NOMO-1 (cell line): ENCODE results near the gene CGREF1.
"Not testable (repeated sequence)": the region's sequence is repeated elsewhere in the genome, so short reads cannot be mapped to it uniquely, and the experiment has no call there.

Experiments used
- DNase-seq, 2 experiments: peaks; one replicate each; lab custom pipeline; 2025; ENCODE audit not compliant: unreplicated experiment in 2 of 2; lab: John Stamatoyannopoulos, UW

CGREF1 gene

DNA sequence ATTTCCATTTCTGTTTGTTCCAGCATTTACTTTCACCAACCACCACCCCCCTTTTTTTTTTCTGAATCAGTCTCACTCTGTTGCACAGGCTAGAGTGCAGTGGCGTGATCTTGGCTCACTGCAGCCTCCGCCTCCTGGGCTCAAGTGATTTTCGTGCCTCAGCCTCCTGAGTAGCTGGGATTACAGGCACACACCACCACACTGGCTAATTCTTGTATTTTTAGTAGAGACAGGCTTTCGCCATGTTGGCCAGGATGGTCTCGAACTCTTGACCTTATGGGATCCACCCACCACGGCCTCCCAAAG is 43.4 kb downstream of the CGREF1 start:
- not testable (repeated sequence) for DNase-seq

DNA sequence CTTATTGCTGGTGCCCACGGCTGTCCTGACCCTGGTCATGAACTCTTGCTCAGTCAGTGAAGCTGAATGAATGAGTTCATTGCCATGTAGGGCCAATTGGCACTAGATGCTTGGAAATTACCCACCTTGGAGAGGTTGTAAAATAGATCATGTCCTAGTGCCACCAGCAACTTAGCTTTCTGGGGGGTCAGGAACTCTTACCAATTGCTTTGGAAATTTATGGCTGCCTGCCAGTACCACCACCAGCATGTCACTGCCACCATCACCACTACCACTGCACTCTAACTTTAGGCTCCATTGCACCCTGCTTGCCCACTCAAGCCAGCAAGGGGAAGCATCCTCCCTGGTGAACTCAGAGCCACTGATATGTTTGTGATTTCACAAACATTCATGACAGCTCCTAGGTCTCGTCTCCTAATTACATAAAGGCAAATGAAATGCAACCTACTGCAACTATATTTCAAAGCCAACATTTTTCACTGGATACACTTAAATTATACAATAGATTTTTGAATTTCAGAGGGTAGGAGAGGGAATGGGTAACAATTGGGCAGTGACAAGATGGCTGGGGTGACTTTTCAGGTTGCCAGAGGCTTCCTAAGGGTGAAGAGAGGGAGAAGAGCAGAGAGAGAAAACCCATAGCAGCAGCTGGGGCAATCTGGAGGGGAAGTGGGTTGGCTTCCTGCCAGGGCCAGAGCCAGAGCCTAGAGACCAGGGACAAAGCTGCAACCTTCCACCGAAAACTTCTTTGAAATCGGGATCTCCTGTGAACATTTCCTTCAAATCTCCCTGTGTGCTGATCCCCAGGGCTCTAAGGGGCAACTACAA is 44.0 kb downstream of the CGREF1 start:
- peak; percentile 59 to 65 for DNase-seq

DNA sequence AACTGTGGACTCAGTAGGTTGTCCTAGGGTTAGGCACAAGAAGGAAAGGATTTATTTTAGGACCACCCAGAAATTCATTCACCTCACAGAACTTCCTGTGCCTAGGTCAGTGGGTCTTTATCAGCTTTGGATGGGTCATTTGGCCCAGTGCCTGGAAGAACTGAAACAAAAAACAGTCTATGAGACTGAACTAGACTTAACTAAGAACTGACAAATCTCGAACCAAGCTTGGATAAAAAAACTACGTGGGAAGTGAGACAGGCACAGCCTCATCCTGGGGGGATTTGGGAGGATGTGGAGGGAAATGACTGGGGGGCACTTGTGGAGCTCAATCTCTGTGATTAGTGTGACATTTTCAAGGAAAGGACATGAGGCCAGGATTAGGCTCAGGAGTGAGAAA is 45.1 kb downstream of the CGREF1 start:
- no peak for DNase-seq

DNA sequence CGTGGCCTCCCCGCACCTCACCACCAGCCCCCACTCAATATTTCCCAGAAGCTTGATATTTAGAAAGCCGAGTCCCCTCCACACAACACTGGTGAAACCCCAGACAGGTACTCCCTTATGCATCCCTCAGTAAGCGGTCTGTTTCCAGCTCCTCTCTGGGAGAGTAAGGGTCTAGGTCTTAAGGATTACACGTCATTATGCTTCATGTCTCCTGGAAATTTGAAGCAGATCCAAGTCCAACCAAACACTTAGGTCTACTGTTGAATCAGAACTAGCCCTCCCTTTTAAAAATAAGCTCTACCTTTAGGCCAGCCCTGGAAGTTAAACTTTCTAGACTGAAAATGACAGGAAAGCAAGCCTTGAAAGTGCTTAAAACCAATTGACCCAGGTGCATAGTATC is 46.0 kb downstream of the CGREF1 start:
- no peak for DNase-seq

DNA sequence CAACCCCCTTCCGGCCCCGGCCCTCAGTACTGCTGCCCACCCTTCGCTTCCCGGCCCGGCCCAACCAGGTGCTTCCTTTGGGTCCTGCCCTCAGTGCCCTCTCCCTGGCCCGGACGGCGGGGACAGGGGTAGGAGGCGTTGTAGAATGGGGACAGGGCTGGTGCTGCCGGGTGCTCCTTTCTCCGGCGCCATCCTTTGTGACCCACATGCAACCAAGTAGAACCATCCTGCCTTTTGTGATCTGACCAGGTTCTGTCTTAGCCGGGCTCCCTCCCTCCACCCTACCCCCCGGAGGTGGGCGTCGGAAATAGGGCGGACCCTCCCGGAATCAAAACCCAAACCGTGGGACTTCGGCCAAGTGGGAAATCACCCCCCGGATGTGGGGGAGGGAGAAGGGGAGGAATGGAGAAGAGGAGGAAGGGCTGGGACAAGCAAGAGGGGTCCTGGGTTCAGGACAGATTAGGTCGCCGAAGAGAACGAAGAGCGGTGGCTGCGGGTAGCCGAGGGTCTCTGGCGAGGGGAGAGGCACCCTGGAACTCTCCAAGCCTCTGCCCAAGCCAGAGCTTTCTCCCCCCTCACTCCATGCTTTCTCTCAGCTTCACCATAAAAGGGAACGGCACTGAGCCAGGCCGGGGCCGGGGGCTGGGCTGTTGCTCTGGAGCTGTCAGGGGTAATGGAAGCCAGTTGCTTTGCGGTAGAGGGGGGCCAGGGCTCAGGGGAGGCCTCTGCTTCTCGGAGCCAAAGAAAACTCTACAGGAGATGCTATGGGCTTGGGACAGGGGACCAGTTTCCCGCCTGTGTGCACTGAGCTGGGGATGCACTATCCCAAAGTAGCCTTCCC is 46.7 kb downstream of the CGREF1 start:
- no peak for DNase-seq

DNA sequence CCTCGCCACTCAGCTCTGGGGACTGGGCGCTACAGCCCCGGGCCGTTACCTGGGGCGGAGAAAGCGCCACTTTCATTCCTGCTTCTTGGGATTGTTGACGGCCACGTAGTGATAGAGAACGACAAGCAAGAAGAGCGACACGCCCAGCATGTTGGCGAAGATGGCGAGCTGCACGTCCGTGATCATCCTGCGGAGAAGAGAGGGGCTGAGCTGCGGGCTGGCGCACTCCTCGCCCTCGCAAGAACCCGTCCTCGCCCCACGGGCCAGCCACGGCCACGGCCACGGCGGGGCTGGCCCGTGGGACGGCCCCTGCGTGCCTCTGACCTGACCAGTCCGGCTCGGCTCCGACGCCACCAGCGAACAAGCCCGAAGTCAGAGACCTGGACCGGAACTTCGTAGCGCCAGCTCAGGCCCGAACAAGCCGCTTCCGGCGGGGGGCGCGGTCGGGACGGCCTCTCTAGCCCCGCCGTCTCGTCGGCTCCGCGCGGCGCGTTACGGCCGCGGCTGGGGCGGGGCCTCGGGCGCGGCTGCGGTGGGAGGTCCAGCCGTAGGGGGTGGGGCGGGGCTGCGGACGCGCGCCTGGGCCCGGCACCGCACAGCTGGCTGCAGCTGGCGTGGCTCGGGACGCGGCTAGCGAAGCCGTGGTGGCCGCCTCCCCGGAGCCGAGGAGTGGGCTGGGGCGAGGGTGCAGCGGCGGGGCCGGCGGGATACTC is 47.5 kb downstream of the CGREF1 start, which contains the start of gene OST4:
Gene OST4, minus strand, starts transcription at position 378 of the 713 bp plus-strand sequence.
- DNase-seq, result peak; percentile 84 to 94

DNA sequence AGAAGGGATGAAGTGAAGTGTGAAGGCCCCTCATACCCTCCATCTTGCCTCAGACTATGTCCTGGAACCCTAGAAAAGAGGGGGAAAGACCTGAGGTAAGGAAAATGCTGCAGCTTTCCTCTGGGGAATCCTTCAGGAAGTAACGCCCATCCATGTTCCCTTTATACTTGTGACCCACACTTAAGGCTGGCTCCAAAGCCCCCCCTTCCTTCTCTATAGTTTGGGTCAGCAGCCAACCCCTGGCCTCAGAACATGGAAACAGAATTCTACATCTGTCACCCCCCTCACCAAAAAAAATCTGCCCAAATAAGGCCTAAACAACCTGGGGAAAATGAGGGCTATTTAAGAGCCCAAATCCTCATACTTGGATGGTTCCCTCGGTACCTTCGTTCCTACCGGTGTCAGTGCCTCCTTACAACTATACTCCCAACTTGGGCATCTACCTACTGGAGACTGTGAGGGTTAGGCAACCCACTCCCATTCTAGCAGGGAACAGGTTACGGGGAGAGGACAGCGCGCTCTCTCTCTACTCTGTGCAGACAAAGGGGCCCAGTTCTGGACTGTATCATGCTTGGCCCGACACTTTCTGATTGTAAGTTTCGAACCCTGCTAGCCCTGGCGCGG is 48.2 kb downstream of the CGREF1 start:
- no peak for DNase-seq

DNA sequence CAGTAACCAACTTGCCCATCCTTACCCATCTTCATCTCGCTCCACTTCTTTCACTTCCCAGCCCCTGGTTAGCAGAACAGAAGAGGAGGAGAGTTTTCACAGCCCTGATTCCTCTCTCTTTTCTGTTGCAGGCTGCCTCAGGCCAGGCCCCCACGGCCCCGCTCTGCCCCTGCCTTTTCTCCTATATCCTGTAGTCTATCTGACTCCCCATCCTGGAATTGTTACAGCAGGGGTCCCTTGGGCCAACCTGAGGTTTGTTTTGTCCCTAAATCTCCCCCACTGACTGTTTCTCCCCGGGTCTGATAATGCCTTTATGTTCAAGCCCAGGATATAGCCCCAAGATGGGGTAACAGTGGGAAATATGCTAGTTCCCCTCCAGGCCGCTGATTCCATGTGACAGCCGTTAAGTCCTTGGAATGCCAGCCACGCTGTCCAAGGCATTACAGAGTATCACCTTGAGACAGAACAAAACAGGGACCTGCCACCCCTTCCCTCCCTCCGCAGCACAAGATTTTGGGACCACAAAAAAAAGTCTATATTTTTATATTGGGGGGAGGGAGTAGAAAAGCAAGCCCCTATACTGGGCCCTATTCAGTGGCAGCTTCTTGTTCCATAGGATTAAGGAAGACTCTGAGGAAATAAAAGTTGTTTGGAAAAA is 48.8 kb downstream of the CGREF1 start:
- no peak for DNase-seq

DNA sequence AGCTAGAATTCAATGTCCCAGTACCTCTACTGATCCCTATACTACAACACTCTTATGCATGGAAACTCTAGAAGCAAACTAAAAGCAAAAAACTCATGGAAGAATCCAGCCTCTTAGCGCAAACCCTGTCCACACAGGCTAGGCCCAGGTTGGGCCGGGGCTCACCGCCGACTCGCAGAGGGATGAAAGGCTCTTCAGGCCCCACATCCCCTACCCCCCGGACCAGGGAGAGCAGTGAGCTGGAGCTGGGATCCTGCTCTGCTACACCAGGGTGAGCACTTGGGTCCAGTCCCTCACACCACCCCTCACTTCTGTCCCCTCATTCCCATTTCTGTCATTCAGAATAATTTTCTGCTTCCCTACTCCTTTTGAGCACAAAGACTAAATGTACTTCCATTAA is 49.5 kb downstream of the CGREF1 start:
- no peak for DNase-seq

DNA sequence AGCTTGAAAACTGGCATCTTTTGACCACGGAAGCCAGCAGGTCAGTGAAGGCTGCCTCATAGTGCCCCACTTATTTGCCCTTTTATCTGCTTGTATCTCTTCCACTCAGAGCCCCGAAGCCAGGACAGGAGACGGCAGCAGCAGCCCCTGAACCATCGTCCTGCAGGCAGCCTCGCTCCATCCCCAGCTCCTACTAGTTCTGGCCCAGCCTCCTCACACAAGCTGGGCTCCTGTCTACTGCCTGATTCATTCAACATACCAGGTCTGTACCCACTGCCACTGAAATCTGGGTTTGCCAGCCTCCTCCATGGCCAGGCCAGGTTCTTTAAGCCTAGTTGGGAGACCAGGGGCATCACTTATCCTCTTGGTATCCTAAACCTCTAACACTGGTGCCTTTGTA is 51.5 kb downstream of the CGREF1 start:
- DNase-seq, result no peak

DNA sequence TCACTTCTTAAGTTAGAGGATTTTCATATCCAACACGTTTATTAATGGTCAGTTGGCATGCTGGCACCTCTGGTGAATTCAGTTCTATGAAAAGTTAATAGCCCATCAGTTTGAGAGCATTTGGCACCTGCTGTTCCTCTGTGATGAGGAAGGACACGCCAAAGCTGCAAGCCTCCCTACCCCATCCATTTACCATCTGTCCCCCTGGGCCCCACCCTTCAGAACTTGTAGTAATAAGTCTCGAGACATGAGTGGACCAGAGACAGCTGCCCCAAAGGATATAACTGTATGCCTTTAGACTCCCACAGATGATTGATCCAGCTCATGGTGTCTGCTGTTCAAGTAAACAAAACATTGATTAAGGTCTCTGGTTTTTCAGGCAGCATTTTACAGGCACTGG is 53.8 kb downstream of the CGREF1 start:
- DNase-seq, result no peak

DNA sequence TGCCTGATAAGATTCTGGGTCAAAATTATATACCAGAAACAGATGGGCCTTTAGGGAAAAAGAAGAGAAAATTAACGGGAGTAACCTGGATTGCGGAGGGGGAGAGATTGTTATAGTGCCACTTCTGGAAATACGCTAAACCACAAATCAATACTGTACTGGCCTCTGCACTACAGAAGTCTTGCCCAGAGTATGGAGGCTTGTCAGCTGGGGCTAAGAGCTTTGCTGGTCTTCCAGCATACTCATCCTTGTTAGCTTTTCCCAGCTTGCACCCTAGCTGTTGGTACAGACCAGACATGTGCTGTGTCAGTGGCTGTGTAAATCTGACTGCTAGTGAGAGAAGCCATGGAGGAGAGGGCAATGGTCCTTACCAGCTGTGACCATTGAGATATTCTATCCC is 58.6 kb downstream of the CGREF1 start:
- no peak for DNase-seq

DNA sequence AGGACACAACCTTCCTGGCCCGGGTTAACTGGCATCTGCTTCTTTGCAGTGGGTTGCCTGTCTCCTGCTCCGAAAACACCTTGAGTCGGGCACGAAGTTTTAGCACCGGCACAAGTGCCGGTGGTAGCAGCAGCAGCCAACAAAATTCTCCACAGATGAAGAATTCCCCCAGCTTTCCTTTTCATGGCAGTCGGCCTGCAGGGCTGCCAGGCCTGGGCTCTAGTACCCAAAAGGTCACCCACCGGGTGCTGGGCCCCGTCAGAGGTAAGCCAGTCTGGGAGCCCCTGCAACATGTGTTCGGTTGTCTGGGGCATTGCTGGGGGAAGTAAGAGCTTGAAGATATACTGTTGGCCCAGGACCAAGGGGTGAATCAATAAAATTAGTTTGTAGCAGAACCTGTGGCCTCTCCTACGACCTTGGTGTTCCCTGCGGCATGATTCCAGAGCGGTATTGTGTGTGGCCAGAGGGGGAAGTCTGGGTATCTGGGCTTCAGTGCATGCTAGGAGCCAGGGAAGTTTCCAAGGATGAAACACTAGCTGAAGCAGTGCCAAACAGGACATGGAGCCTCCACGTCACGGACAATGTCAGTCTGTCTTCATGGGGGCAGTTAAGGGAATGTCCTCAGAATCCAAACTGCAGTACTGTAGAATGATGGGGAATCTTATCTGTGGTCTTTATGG is 59.6 kb downstream of the CGREF1 start:
- DNase-seq, result no peak

DNA sequence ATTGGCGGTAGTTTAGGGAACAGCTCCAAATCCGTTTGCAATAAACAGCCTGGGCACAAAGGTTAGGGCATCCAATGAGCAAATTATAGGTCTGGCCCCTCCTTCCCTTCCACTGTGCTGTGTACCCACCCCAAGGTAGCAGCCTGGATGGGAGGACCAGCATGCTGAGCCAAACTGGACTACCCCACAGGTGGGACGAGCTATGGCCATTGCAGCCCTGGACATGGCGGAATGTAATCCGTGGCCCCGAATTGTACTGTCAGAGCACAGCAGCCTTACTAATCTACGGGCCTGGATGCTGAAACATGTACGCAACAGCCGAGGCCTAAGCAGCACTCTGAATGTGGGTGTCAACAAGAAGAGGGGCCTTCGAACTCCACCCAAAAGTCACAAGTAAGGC is 60.7 kb downstream of the CGREF1 start:
- no peak for DNase-seq

DNA sequence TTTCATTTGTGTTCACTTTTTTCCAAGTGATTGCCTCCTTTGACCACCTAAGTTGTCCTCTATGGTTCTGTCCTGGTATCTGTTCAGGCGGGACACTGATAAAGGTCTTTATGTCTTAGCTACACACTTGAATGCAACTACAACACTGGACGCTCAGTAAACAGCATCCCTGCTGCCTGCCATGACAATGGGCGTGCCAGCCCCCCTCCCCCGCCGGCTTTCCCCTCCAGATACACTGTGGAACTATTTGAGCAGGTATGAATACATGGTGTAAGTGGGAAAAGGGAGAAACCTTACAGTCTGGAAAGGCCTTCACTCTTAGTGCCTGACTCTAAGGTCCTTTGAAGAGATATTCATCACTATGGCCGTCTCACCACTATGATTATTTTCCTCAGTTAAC is 61.7 kb downstream of the CGREF1 start:
- DNase-seq, result no peak

DNA sequence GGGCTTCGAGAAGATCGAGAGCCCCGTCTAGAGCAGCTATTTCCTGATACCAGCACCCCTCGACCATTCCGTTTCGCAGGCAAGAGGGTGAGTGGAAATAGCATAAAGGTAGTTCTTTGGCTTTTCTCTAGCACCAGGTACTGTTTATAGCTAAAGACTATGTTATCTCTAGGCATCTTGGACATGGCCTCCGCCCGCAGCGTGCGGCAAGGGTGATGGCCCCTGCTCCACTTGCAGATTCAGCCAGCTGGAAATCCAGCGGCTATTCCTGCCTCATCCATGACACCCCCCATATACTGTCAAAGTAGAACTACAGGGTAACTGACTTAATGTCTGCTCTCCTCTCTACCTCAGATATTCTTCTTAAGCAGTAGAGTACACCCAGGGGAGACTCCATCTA is 64.2 kb downstream of the CGREF1 start:
- no peak for DNase-seq

DNA sequence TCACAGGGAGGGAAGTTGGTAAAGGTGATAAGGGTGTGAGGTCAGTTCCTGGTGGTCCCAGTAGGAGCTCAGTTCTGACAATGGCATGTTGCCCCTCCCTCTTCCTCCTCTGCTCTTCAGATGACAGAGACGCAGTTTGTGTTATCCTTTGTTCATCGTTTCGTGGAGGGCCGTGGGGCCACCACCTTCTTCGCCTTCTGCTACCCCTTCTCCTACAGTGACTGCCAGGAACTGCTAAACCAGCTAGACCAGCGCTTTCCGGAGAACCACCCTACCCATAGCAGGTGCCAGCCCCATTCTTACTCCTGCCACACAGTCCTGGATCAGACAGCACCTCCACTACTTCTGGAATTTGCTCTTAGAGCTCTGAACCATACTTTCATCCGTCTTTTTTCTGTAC is 65.2 kb downstream of the CGREF1 start:
- no peak for DNase-seq

DNA sequence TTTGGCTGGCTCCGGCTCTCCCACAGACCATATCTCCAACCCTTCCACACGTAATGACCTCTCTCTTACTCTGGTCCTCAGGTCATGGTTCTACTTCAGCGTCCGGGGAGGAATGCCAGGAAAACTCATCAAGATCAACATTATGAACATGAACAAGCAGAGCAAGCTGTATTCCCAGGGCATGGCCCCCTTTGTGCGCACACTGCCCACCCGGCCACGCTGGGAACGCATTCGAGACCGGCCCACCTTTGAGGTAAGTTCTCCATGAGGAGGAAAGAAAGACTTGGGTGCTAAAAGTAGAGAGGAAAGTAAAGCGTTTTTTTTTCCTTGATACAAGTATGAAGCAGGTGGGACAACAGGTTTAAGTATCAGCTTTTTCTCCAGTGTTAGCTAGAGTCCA is 65.6 kb downstream of the CGREF1 start:
- DNase-seq, result no peak

DNA sequence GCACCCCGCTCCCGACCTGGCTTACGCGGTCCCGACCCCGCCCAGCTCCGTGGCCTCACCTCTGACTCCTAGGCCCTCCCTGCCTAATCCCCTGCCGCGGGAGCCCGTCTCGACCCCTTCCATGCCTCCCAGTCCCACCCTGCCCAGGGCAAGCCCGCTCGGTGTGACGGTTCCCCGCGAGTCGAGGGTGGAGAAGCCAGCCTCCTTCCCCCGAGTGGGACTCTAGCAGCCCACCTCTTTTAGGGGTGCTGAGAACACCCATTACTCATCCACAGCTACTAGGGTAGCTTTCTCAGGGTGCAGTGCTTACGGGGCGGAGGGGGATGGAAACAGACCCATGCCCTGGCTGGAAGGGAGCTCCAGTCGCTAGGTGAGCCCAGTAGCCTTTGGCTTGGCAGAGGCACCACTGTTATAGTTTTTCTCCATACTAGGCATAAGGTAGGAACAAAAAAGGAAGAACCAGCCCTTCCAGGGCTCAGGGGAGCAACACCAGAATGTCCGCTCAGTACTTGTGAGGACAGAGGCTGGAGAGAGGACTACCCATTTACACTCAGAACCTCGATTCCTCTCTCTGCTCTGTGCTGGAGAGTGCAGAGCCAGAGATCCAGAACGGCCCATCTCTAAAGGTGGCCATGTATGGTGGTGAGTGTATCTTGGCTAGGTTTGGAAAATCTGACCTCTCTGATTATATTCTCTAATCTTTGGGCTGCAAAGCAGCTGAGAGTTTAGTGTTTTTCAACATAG is 66.9 kb downstream of the CGREF1 start:
- DNase-seq, result no peak
